Measurements from ENCODE around the gene TBC1D14.

GRCh38 chr4:6938647-6939271, 29.1 kb downstream of the TBC1D14 start:
- TF ChIP-seq POLR2AphosphoS5 (IDR thresholded peaks at IDR 0.05; ENCODE audit: low read length): no peak
- no peak for TF ChIP-seq CTCF (IDR thresholded peaks at IDR 0.05 in 2 of 3, conservative IDR thresholded peaks at IDR 0.05 in 1 of 3; ENCODE audit: control insufficient read depth in 2 of 3, extremely low read depth in 1 of 3, insufficient read depth in 1 of 3, low read depth in 3 of 3, low read length in 3 of 3)
- TF ChIP-seq PRDM15 (CRISPR knock-in tag; IDR thresholded peaks at IDR 0.05): no peak
- no peak for TF ChIP-seq CHD1 (IDR thresholded peaks at IDR 0.05; ENCODE audit: low read depth, low read length)
- TF ChIP-seq SKIL (IDR thresholded peaks at IDR 0.05; ENCODE audit: low read depth, poor library complexity, severe bottlenecking): no peak
- no peak for TF ChIP-seq SRF (IDR thresholded peaks at IDR 0.05; ENCODE audit: low read depth in 2 of 2, low read length in 2 of 2)
- no peak for TF ChIP-seq NR2F1 (conservative IDR thresholded peaks at IDR 0.05)
- no peak for TF ChIP-seq SMC3 (IDR thresholded peaks at IDR 0.05; ENCODE audit: borderline replicate concordance, low read length)
- TF ChIP-seq HDAC2 (IDR thresholded peaks at IDR 0.05): no peak
- TF ChIP-seq ELK1 (IDR thresholded peaks at IDR 0.05; ENCODE audit: low read depth, low read length): no peak
- no peak for TF ChIP-seq KAT2A (conservative IDR thresholded peaks at IDR 0.05; ENCODE audit: control insufficient read depth, low read depth, low read length)
